ENCODE results near the gene CADM1.

The CADM1 gene

DNA sequence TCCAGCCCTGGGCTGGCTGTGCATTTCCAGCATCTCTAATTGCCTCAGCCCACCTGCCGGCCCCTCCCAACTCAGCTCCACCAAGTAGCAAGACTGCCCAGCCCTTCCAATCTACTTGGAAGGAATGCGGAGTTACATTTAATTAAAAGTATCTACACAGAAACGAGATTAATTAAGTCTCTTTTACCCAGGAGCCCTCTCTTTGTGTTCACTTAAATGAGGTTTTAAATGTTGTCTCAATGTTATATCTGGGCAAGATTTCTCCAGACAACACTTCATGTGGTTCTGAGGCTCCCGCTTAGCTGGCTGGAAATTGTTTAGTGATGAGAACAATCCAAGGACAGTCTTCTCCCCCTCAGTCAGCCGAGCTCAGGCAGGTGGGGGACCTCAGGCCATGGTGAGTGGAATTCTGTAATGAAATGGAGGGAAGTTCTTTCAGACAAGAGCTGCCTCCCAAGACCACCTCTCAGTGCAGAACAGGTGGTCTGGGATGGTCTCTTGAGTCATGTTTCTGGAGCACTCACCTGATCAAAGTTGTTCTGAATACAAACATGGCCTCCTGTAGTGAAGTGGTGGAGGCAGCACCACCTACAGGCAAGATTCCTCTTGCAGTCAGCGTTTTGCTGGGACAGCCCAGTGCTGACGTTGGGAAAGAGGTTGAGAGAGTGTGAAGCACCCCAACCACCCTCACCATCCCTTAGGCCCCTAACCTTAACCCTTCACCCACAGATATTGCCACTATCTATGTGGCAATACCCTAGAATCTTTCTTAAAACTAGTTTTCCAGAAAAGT is 371.6 kb downstream of the CADM1 start:
- in situ Hi-C loops (cut with HindIII; ENCODE audit: low sequenced_read_pairs): no loop called here

DNA sequence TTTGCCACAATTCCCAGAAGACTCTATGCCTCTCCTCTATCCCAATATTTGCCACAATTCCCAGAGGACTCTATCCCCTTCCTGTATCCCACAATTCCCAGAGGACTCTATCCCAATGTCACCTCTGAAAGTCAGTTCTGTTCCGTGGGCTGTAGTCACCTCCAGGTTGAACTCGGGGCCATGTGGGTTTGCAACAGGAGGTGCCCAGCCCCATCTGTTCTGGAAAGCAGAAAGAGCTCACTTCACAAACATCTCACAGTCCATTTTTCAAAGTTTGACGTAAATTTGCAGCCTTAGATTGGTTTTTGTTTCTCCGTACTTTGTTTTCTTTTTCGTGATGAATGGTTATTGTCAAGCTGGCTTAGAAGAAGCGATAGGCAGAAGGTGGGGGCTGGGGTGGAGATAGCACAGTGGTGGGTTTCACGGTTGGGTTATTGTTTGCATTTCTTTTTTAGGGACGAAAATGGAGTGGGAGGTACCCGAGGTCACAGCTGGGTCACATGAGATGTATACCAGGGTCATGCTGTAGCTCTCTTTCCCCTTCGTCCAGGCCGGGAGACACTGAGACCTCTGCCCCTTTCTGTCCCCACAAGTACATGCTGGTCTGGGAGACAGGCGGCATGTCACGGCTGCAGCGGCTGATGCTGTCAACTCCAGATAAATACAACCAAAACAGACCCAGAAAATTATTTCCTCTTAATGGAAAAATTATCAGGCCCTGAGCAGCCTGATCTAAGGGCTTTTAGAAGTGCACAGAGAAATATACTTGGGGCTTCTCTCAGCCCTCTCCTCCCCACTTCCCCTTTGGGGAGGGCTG is 374.5 kb downstream of the CADM1 start:
- in situ Hi-C loops (cut with HindIII; ENCODE audit: low sequenced_read_pairs): no loop called here

DNA sequence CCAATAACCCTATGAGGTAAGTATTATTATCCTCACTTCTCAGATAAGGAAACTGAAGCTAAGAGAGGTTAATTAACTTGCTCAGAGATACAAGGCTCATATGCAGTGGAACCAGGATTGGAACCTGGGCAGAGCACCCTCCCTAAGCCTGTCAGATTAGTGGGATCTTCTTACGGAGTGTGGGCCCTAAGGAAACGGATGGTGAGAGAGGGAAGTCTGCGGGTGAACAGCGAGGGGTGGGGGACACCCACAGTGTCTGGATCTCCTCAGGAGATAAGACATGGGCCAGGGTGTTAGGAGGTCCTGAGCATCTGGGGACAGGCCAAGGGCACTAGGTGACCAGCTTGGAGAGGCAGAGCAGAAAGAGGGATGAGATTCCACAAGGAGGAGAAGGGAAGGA is 376.0 kb downstream of the CADM1 start:
- in situ Hi-C loops (cut with HindIII; ENCODE audit: low sequenced_read_pairs): no loop called here

DNA sequence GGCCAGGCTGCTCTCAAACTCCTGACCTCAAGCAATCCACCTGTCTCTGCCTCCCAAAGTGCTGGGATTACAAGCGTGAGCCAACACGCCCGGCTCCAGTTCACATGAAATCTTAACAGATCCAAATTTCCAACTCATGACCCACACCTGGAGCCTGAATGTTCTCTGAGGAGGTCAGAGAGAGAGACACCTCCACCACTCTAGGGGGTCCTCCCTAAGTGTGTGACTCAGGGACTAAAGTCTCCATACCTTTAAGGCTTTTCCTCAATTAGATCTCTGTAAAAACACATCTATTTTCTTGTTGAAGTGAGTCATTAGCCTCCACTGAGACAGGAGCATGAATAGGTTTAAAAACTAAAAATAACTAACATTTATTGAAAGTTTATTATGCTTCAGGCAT is 376.4 kb downstream of the CADM1 start:
- in situ Hi-C loops (cut with HindIII; ENCODE audit: low sequenced_read_pairs): no loop called here

DNA sequence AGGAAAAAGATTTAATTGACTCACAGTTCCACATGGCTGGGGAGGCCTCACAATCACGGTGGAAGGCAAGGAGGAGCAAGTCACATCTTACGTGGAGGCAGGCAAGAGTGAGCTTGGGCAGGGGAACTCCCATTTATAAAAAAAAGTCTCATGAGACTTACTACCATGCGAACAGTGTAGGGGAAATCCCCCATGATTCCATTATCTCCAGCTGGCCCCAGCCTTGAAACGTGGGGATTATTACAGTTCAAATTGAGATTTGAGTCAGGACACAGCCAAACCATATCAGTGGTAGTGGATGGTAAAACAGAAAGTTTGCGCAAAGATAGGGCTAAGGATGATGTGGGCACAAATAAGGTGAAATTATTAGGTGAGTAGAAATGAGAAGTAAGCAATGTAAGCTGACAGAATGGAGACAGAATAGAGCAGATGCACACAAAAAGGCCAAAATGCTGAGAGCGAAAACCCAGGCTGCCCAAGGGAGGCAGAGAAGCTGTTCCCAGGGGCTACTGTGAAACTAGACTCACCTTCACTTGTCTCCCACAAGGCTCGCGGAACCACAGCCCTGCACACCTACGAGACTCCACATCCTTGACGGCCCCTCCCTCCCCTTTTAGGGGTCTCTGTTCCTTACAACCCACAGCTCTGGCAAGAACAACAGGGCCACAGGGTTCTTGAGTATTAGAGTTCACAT is 377.6 kb downstream of the CADM1 start:
- in situ Hi-C loops (cut with HindIII; ENCODE audit: low sequenced_read_pairs): no loop called here

DNA sequence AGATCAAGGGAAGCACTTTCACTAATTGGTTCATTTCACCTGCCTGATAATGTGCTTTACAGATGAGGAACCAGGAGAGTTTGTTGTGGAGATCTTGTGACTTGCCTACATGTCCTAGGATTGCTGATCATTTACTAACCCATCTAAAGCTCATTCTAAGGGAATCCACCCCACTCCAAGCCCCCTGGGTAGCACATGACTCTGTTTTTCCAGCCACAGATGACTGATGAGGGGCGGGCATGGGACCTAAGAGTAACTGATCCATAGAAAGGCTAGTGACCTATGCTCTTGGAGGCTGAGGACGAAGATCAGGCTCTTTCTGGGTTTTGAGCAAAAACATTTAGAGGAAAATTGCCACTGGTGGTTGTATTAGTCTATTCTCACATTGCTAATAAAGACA is 378.1 kb downstream of the CADM1 start:
- in situ Hi-C loops (cut with HindIII; ENCODE audit: low sequenced_read_pairs): no loop called here

DNA sequence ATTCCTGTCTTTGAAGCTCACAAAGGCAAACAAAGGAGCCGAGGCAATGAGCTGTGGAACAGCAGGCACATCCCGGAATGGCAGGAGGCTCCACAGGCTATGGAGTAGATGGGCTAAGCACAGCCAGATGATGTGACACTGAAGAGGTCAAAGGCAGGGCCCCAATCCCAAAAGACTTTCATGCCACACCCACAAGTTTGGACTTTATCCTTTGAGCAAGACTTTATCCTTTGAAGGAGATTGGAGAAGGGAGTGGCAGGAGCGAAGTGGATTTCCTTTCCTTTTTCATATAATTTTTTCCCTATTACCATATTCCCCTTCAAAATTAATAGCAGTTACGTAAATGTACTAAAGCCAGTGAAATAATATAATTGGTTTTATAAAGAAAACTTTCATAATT is 379.4 kb downstream of the CADM1 start:
- in situ Hi-C loops (cut with HindIII; ENCODE audit: low sequenced_read_pairs): no loop called here

DNA sequence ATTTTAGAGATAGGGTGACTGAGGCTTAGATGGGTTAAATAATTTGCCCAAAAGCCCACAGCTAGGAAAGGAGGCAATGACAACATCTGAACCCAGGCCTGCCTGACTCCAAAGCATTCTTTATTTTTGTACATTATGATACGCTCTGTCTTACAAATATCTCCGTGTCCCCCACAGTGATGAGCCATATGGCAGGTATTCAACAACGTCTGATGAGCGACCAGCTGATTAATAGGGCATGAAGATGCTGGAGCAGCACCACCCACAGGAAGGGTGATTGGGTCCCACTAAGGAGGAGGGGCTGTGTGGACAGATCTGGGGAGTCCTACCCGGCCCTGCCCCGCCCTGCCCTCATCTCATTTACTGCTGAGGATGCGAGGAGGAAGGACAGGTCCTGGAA is 380.6 kb downstream of the CADM1 start:
- in situ Hi-C loops (cut with HindIII; ENCODE audit: low sequenced_read_pairs): no loop called here

DNA sequence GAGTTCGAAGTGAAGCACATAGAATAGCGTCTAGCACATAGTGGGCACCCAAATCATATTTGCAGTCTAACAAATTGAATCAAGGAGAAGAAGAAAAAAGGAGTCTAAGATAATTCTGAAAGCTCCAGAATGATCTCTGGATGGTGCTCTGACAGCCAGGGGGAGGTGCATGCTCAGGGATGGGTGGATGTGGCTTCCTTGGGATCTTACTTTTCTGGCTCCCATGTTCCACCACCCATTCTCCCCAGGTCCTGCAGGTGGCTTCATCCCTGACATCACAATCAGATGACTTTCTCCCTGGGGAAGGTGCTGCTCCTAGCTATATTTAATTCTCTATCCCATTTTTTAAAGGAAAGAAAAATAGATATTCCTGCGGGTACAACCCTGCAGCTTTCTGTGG is 381.9 kb downstream of the CADM1 start:
- in situ Hi-C loops (cut with HindIII; ENCODE audit: low sequenced_read_pairs): no loop called here
